HUES6 (cell line): ENCODE results near the gene ZMYM1.
"Not testable (repeated sequence)": the region's sequence is repeated elsewhere in the genome, so short reads cannot be mapped to it uniquely, and the experiment has no call there.

Experiments used
- H3K27ac ChIP-seq: 2 replicates; pipeline ENCODE4 v1.7.0; 2013; ENCODE audit warnings: low read depth, mild to moderate bottlenecking, low read length, inconsistent platforms
- H3K27me3 ChIP-seq: 2 replicates; pipeline ENCODE4 v1.6.1; 2013; ENCODE audit warnings: low read length; ENCODE audit not compliant: control insufficient read depth, insufficient read depth
- H3K36me3 ChIP-seq: 2 replicates; pipeline ENCODE4 v1.6.1; 2013; ENCODE audit warnings: low read length; ENCODE audit not compliant: control insufficient read depth, insufficient read depth
- H3K4me1 ChIP-seq: 2 replicates; pipeline ENCODE4 v1.6.1; 2013; ENCODE audit warnings: low read length; ENCODE audit not compliant: control insufficient read depth, insufficient read depth
- H3K4me3 ChIP-seq: 2 replicates; pipeline ENCODE4 v1.5.1; 2013; ENCODE audit warnings: low read depth, low read length
- H3K9ac ChIP-seq: one replicate; pipeline ENCODE4 v1.6.1; 2013; ENCODE audit warnings: mild to moderate bottlenecking, low read length
- H3K9me3 ChIP-seq: 2 replicates; pipeline ENCODE4 v1.6.1; 2013; ENCODE audit warnings: low read depth, low read length; ENCODE audit not compliant: control insufficient read depth, insufficient read depth

ZMYM1 gene

GRCh38 chr1:35046730-35047129 lies 32.5 kb upstream of the ZMYM1 start:
- Histone ChIP-seq H3K27ac (no peak overlapping the region), H3K9ac (no peak overlapping the region), H3K36me3 (no peaks in the 10 kb centered on the region), H3K9me3 (no peaks in the 10 kb centered on the region), H3K27me3 (no peaks in the 10 kb centered on the region), H3K4me1 (no peaks in the 10 kb centered on the region), H3K4me3 (no peak overlapping the region)

GRCh38 chr1:35047188-35047858 lies 31.9 kb upstream of the ZMYM1 start:
- H3K36me3 ChIP-seq = no peaks in the 10 kb centered on the region
- H3K27ac ChIP-seq = no peak overlapping the region

GRCh38 chr1:35049116-35049515 lies 30.1 kb upstream of the ZMYM1 start:
- Histone ChIP-seq H3K4me1 (no peaks in the 10 kb centered on the region), H3K27me3 (no peaks in the 10 kb centered on the region), H3K36me3 (no peaks in the 10 kb centered on the region), H3K27ac (no peak overlapping the region), H3K9me3 (no peaks in the 10 kb centered on the region), H3K4me3 (no peak overlapping the region), H3K9ac (no peak overlapping the region)

More at GRCh38 chr1:35047188-35047858, 31.9 kb upstream of the ZMYM1 start:
- Histone ChIP-seq H3K4me3 (no peak overlapping the region), H3K9ac (no peak overlapping the region), H3K4me1 (no peaks in the 10 kb centered on the region), H3K9me3 (no peaks in the 10 kb centered on the region), H3K27me3 (no peaks in the 10 kb centered on the region)

GRCh38 chr1:35053433-35053832 lies 25.8 kb upstream of the ZMYM1 start:
- Histone ChIP-seq H3K27me3 (no peaks in the 10 kb centered on the region), H3K9ac (no peak overlapping the region), H3K4me1 (no peaks in the 10 kb centered on the region), H3K4me3 (no peak overlapping the region), H3K27ac (no peak overlapping the region), H3K36me3 (no peaks in the 10 kb centered on the region), H3K9me3 (peaks cover 6% of the 10 kb centered on the region)

GRCh38 chr1:35054282-35054681 lies 24.9 kb upstream of the ZMYM1 start:
- H3K9me3 ChIP-seq, H3K9ac ChIP-seq, H3K4me1 ChIP-seq, H3K27ac ChIP-seq, H3K4me3 ChIP-seq, H3K27me3 ChIP-seq, H3K36me3 ChIP-seq: not testable (repeated sequence)

GRCh38 chr1:35058321-35058720 lies 20.9 kb upstream of the ZMYM1 start:
- H3K9me3 ChIP-seq, H3K9ac ChIP-seq, H3K4me3 ChIP-seq, H3K4me1 ChIP-seq, H3K27me3 ChIP-seq, H3K36me3 ChIP-seq, H3K27ac ChIP-seq: not testable (repeated sequence)

GRCh38 chr1:35058988-35059387 lies 20.2 kb upstream of the ZMYM1 start:
- no peaks in the 10 kb centered on the region for H3K36me3 ChIP-seq
- H3K9me3 ChIP-seq = peaks cover 6% of the 10 kb centered on the region
- H3K27ac ChIP-seq = no peak overlapping the region
- no peaks in the 10 kb centered on the region for H3K4me1 ChIP-seq
- H3K27me3 ChIP-seq = no peaks in the 10 kb centered on the region
- no peak overlapping the region for H3K9ac ChIP-seq
- no peak overlapping the region for H3K4me3 ChIP-seq

- no peaks in the 10 kb centered on the region for H3K4me1 ChIP-seq
- no peak overlapping the region for H3K4me3 ChIP-seq
- H3K9me3 ChIP-seq = peaks cover 6% of the 10 kb centered on the region
- H3K27me3 ChIP-seq = no peaks in the 10 kb centered on the region
- no peaks in the 10 kb centered on the region for H3K36me3 ChIP-seq
- no peak overlapping the region for H3K27ac ChIP-seq
- no peak overlapping the region for H3K9ac ChIP-seq
These were observed 16.5 kb upstream of the ZMYM1 start for GRCh38 chr1:35062518-35063196.

GRCh38 chr1:35064265-35064664 lies 14.9 kb upstream of the ZMYM1 start:
- Histone ChIP-seq H3K4me1 (no peaks in the 10 kb centered on the region), H3K27ac (no peak overlapping the region), H3K4me3 (no peak overlapping the region), H3K36me3 (no peaks in the 10 kb centered on the region), H3K9ac (no peak overlapping the region), H3K9me3 (no peaks in the 10 kb centered on the region), H3K27me3 (no peaks in the 10 kb centered on the region)

- H3K4me1 ChIP-seq = no peaks in the 10 kb centered on the region
- no peak overlapping the region for H3K9ac ChIP-seq
- no peaks in the 10 kb centered on the region for H3K36me3 ChIP-seq
- H3K27ac ChIP-seq = no peak overlapping the region
- no peak overlapping the region for H3K4me3 ChIP-seq
- no peaks in the 10 kb centered on the region for H3K27me3 ChIP-seq
- H3K9me3 ChIP-seq = no peaks in the 10 kb centered on the region; the same call in 1 of the 2 replicates
These were observed 9.4 kb upstream of the ZMYM1 start for GRCh38 chr1:35069746-35070145.

- H3K9me3 ChIP-seq = no peaks in the 10 kb centered on the region; the same call in 1 of the 2 replicates
- H3K9ac ChIP-seq = no peak overlapping the region
- H3K4me3 ChIP-seq = no peak overlapping the region
- H3K27me3 ChIP-seq = no peaks in the 10 kb centered on the region
- no peaks in the 10 kb centered on the region for H3K36me3 ChIP-seq
- no peak overlapping the region for H3K27ac ChIP-seq
- H3K4me1 ChIP-seq = peaks cover 6% of the 10 kb centered on the region; the same call in 1 of the 2 replicates
These were observed 5.8 kb upstream of the ZMYM1 start for GRCh38 chr1:35073265-35073811.
